ENCODE measurements around the gene KANTR.

The KANTR gene

DNA sequence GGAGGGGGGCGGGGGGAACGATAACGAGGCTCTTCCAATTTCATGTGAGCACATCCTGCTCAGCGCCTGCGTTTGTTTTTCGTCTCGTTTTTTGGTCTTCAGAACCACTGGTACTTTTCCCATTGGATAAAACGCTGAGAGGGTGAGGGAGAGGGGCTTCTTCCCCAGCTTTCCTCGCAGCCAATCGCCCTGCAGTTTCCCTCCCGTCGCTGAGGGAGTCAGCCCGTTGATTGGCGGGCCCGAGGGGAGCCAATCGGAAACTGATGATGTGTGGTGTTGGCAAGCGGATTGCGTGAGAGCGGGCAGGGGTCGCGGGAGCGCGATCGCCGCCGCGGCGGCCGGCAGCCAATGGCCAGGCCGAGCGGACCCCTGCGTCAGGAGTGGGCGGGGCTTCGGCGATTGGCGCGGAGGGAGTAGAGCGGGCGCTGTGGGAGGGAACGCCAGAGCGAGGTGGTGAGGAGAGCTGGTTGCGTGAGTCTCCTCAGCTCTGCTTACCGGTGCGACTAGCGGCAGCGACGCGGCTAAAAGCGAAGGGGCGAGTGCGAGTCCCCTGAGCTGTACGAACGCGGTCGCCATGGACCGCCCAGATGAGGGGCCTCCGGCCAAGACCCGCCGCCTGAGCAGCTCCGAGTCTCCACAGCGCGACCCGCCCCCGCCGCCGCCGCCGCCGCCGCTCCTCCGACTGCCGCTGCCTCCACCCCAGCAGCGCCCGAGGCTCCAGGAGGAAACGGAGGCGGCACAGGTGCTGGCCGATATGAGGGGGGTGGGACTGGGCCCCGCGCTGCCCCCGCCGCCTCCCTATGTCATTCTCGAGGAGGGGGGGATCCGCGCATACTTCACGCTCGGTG lies 11.8 kb upstream of the KANTR start, which contains the start of gene TSPYL2:
Gene TSPYL2 (plus strand): TSS at position 443 of the 848 bp plus-strand sequence. CDS start 132 bp downstream, at position 575.
- peak; percentile 97 for DNase-seq

DNA sequence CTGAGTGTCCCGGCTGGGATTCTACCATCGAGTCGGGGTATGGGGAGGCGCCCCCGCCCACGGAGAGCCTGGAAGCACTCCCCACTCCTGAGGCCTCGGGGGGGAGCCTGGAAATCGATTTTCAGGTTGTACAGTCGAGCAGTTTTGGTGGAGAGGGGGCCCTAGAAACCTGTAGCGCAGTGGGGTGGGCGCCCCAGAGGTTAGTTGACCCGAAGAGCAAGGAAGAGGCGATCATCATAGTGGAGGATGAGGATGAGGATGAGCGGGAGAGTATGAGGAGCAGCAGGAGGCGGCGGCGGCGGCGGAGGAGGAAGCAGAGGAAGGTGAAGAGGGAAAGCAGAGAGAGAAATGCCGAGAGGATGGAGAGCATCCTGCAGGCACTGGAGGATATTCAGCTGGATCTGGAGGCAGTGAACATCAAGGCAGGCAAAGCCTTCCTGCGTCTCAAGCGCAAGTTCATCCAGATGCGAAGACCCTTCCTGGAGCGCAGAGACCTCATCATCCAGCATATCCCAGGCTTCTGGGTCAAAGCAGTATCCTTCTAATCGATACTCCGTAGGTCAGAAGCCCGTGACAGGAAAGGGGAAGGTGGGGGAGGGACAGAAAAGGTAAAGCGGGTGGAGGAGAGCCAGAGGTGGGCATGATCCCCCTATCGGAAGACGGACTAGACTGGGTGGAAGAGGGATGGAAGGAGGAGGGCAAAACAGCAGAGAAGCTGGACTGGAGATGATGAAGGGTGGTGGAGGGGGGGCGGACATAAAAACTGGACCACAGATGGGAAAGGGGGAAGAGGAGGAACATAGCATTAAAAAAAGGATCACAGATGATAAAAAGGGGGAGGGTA lies 10.9 kb upstream of the KANTR start:
- no peak for DNase-seq

DNA sequence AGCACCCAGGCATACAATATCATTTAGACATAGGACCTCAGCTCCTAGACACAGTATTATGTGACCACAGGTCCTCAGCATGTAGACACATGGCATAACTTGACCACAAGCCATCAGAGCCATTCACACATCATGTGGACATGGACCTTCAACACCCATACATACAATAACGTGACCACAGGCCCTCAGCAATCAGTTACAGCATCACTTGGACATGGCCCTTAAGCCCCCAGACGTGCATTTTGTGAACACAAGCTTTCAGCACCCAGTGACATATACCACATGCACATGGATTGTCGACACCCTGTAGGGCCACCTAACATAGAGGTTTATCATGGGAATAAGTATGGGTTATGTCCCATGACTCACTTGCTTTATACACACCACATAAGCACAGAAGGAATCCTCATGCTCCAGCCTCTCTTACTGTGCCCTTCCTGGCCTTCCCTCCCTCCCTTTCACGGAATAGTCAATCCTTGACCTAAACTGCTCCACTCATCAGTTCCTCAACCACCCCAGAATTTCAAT lies 9.8 kb upstream of the KANTR start:
- DNase-seq, result no peak

DNA sequence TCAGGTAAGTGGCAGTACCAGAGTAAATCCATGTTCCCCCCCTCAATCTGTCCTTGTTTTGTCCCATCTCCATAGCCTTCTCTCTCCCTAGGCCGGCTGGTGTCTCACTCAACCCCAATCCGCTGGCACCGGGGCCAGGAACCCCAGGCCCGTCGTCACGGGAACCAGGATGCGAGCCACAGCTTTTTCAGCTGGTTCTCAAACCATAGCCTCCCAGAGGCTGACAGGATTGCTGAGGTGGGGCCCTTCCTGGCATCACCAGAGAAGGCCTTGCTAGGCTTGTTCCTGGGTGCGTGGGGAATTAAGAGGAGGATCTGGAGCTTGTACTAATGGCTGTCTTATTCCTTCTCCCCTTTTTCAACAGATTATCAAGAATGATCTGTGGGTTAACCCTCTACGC lies 9.1 kb upstream of the KANTR start:
- DNase-seq, result no peak

DNA sequence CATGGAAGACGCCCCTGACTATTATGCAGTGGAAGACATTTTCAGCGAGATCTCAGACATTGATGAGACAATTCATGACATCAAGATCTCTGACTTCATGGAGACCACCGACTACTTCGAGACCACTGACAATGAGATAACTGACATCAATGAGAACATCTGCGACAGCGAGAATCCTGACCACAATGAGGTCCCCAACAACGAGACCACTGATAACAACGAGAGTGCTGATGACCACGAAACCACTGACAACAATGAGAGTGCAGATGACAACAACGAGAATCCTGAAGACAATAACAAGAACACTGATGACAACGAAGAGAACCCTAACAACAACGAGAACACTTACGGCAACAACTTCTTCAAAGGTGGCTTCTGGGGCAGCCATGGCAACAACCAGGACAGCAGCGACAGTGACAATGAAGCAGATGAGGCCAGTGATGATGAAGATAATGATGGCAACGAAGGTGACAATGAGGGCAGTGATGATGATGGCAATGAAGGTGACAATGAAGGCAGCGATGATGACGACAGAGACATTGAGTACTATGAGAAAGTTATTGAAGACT lies 8.2 kb upstream of the KANTR start:
- no peak for DNase-seq

DNA sequence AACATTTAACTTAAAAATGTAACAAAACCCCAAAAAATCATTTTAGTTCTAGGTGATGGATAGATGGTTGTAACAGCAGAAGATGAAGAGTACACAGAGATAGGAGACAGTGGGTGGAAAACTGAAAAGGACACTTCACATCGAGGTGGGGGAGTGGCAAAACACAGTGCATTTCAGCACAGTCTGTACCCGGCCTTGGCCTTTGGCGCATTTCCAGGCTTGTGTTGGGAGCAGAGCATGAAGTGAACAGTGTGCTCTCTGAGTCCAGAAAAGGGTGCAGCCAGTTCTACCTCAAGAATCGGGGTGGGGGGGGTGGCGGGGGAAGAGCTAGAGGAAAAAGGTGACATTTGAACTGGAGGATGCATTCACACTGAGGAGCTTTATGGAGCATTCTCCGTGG lies 7.5 kb upstream of the KANTR start:
- no peak for DNase-seq

DNA sequence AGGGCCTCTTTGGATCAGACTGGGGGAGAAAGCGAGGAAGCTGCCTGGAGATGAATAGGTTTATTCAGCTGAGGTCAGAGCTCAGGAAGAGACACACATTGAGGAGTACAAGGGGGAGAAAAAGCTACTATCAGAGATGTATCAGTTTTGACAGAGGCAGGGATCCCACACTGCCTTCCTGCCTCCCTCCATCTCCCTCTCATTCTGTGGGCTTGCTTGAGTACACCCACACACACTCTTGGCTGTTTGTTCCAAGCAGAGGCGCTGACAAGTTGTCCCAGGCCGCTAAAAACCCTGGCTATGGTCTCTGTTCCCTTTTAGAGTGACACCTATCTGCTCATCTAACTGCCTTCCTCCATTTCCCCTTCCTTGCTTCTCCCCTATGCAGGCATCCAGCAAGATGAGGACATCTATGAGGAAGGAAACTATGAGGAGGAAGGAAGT lies 6.5 kb upstream of the KANTR start:
- DNase-seq, result no peak

DNA sequence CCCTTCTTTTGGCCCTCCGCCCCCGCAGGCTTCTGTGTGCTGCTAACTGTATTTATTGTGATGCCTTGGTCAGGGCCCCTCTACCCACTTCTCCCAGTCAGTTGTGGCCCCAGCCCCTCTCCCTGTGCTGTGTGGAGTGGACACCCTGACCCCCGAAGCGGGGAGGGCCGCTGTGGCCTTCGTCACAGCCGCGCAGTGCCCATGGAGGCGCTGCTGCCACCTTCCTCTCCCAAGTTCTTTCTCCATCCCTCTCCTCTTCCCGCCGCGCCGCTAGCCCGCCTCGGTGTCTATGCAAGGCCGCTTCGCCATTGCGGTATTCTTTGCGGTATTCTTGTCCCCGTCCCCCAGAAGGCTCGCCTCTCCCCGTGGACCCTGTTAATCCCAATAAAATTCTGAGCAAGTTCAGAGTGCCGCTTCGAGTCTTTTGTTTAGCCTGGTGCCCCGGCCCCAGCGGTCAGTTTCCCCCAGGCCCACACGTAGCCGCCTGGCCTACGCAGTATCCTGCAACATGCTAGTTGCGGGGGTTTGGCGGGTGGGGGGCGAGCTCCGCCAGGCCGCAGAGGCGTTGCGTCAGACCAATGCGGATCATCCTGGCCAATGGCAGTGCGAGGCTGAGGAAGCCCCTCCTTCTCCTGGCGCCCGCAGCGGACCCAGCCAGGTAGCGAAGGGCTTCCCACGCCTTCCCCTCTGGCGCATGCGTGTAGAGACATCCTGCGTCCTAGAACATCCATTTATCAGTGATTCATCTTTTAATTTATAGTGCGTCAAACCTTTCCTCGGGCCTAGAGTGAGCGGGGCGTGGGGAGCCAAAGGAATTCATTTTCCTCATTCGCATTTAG lies 5.6 kb upstream of the KANTR start:
- no peak for DNase-seq

DNA sequence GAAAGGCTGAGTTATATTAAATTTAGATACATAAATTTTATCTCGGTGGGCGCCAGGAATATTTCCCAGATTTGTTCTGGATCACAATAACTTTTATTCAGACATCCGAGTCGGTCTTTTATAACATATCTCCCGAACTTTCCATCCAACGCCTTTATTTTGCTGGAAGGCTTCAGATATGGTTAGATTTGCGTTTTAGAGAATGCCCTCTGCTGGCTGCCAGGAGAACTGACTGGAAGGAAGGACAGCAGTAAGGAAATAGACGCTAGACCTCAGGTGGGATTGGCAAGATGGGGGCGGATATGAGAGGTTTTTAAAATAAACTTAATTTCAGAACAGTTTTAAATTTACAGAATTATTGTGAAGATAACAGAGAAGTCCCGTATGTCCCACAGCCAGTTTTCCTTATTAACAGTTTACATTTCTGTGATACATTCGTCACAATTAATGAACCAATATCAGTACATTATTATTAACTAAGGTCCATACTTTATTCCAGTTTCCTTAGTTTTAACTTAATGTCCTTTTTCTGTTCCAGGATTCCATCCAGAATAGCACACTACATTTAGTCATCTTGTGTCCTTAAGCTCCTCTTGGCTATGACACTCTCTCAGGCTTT lies 4.6 kb upstream of the KANTR start:
- DNase-seq, result peak; percentile 12

DNA sequence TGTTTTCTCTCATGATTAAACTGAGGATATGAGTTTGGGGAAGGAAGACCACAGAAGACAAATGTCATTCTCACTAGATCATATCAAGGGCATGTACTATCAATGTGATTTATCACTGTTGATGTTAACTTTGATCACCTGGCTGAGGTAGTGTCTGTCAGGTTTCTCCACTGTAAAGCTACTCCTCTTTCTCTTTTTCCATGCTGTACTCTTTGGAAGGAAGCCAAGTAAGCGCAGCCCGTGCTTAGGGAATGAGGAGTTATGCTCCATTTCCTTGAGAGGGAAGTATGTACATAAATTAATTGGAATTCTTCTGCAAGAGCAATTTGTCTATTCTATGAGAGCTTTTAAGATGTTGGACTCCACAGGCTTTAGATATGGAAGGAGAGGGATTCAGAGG lies 4.0 kb upstream of the KANTR start:
- DNase-seq, result no peak

DNA sequence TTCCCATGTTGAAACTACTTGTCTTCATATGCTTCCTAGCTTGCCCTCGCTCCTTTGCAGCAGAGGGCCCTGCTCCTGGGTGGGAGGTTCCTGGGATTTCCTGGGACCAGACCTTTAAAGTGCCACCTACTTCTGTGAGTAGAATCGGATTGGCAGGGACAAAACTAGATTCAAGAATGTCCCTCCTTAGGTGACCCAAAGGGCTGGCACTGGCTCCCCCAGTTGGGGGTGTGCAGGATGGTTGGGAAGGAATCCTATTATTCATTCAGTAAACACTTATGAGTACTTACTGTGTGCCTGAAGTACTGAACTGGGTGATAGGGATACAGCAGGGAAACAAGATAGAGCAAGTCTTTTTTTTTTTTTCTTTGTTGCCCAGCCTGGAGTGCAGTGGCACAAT lies 2.6 kb upstream of the KANTR start:
- DNase-seq, result no peak

DNA sequence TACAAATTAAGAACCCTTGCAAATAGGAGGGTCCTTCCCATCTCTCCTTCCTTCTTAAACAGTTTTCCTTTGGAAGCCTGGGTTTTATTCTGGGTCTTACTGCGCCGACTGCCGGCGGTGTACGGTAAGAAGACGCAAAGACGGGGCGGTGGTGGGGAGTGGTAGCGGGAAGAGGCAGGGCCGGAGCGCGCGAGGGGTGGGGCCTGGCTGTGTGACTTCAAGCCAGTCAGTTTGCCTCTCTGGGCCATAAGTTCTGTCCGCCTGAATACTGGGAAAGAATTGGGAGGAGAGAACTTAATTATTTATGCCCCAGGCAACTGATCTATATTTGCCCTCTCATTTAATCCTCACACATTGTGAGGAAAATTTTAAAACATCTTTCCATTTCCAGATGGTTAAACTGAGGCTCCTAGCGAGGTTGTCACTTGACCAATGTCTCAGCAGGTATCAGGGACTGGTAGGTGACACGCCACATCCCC lies 726 bp upstream of the KANTR start:
- DNase-seq, result peak; percentile 63

DNA sequence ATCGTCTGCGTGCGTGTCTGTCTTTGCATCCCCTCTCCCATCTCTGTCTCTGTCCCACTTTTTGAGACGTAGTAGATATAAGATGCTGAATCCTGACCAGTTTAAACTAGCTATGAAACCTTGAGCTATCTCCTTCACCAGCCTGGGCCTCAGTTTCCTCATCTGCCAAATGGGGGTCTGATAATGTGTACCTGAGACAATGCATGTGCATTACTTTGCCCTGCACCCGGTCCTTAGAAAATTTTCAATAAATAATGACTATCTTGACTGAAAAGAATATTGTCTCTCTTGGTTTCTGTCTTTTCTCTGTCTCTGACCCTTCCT lies 602 bp downstream of the KANTR start:
- DNase-seq, result no peak

DNA sequence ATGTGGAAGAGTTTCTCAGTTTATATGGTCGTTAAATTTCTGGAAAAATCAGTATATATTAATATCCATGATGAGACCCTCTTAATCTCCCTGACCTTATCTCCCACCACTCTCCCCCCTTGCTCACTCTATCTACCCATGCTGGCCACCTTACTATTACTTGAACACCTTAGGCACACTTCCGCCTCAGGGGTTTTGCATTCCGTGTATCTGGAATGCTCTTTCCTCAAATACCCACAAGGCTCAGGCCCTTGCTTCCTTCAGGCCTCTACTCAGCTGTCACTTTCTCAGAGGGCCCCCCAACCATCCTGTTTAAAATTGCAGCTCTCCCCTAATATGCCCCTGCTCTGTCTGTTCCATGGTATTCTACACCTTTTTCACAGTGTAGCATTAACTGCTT lies 1.9 kb downstream of the KANTR start:
- no peak for DNase-seq

DNA sequence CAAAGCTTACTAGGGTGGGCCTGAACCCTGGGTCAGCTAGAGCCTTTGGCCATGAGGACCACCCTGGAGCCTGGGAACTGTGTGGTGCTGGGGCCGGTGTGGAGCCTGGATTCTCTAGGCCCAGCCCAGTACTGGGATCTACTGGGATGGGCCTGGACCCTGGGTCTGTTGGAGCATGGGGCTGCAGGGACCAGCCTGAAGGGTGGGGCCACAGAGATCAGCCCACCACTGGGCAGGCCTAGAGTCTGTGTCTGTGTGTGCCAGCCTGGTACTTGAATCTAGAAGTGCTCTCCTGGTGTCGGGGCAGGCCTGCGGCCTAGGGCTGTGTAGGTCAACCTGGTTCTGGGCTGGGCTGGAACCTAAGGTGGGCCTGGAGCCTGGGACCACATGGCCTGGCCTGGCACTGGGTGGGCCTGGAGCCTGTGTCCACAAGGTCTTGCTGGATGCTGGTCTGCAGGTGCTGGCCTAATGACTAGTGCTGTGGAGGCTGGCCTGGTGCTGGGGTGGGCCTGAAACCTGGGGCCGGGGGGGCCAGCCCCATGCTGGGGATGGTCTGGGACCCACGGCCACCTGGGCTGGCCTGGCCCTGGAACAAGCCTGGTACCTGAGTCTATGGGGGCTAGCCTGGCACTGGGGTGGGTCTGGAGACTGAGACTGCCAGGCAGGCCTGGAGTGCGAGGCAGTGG lies 21.1 kb downstream of the KANTR start:
- no peak for DNase-seq

DNA sequence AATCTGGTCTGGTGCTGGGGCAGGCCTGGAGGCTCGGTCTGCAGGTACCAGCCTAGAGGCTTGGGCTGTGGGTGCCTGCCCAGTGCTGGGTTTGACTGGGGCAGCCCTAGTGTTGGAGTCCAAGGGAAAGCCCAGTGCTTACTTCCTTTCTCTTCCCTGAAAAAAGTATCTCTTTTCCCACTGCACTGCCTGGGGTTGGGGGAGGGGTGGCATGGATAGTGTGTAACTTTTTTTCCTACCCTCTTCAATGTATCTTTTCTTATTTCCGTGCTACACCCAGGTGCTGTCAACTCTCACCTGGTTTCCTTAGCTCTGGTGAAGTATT lies 21.6 kb downstream of the KANTR start:
- DNase-seq, result no peak

DNA sequence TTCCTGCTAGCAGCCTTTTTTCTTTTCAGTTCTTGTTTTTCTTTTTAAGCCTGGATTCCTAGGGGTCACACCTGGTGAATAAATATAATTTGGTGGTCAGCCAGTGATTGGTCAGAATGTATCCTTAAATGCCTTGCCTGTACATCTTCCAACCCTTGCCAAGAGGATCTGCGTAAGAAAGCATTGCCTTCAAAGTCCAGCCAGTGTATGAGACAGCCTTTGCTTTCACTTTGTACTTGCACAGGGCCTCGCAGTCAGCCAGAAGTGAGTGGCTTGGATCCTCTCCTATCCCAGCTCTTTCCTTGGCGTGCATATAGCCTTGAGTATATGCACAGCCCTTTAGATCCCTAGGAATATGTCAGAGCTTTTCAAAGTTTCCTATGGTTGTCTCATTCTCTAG lies 22.2 kb downstream of the KANTR start:
- DNase-seq, result no peak

DNA sequence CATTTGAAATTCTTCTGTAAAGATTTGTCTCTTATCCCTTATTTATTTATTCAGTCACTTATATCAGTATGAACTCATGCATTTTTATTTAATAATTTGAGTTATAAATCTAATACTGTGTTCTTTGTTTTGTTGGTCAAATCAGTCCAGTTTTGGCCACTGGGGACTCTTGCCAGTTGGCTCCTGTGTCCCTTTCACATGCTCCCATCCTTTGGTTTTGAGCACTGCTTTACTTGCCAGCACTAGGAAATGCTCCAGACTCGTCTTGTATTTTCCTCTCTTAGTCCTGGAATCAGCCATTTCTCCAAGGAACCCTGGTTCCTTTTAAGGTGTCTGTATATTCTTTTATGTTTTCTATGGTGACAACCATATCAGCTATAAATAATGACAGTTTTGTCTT lies 28.1 kb downstream of the KANTR start:
- no peak for DNase-seq

DNA sequence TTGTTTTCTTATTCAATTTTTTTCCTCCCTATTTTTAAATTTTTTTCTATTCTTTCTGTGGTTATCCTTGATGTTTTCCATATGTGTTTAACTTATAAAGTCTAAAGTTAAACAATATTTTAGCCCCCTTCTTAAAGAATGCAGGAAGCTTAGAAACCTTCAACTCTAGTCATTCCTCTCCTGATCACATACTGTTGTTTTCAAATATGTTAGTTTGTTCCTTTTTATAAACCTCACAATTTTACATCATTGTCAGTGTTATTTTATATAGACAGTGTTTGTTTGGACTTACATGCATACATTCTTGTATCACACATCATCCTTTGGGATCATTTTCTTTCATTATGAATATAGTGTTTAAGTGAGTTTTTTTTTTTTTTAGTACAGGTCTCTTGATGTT lies 31.6 kb downstream of the KANTR start:
- DNase-seq, result no peak

DNA sequence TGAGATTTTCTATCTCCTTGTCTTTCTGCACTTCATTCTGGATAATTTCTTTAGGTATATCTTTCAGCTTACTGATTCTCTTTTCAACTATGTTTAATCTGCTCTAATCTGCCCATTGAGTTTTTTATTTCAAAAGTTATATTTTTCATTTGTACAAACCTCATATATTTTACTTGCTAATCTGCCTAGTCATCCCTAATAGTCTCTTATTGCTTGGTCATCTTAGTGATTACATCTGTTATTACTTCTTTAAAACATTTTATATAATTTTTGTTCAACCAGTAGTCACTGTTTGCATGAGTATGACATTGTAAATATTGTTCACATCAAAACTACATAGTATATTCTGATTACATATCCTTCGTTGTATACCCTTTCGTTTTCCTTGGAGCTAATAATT lies 32.4 kb downstream of the KANTR start:
- no peak for DNase-seq

DNA sequence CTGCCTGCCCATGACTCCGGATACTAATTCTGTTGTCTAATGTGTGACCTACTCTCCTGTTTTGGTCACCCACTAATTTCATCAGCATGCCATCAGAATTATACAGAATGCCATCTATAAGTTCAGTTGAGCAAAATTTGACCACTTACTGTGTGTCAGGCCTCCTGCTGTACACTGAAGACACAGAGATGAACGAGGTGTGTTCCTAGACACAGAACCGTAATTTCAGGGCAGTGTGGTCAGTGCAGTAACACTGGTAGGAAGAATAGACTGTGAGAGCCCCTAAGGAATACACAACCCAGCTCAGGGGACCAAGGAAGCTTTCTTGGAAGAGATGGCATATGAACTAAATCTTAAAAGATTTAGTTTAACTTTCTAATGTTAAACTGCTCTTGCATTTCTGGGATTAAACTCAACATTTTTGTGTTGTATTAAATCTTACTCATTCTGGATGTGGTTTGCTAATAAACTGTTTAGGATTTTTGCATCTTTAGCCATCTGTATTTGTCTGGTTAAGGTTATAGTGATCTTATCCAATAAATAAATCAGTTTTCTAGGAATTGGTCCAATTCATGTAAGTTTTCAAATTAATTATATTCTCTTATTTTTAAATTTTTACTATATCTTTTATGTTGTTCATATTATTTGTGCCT lies 34.3 kb downstream of the KANTR start:
- no peak for DNase-seq
